Dedifferentiated amniotic fluid mesenchymal stem cell (primary cell): ENCODE results near the gene ALDH2.
A peak's percentile ranks its signal among the peaks of the same experiment; 100 is the strongest.
"Not testable (repeated sequence)": the region's sequence is repeated elsewhere in the genome, so short reads cannot be mapped to it uniquely, and the experiment has no call there.

Experiments
- DNase-seq: peaks from one replicate; pipeline ENCODE4 v3.0.0-alpha.2; 2016; ENCODE audit errors: extremely low spot score

Gene ALDH2

DNA sequence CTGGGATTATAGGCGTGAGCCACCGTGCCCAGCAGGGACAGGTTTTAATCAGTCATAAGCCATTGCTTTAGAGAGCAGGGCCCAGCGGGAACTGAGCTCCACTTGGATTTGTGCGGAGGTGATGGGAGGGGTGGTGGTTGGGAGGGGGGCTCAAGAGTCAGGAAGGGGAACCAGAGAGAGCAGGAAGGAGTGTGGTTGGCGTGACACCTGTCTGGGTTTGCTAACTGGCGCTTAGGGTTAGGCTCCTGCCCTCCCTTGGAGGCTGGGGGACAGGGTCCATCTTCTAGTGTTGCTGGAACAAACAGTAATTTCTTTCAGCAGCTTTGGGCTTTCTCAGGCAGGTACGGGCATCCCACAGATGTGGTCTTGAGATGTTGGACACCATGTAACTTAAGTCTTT, 7.5 kb upstream of the ALDH2 start:
- no peak for DNase-seq

- no peak for DNase-seq
Measured at GRCh38 chr12:111759991-111760390, 6.7 kb upstream of the ALDH2 start.

DNA sequence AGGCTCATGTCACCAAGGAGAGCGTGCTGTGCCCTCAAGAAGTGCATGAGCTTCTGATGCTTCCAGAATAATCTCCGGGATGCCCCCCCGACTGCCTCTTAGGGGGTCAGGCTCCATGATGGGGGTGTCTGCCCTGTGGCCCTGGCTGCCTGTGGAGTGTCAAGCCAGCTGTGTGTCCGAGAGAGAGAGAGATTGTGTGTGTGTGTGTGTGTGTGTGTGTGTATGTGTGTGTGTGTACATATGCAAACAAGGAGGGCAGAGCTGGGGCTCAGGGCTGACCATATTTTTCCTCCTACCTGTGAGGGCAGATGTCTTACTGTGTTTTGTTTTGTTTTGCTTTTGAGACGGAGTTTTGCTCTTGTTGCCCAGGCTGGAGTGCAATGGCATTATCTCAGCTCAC, 5.6 kb upstream of the ALDH2 start:
- no peak for DNase-seq

GRCh38 chr12:111761706-111762105, 5.0 kb upstream of the ALDH2 start:
- no peak for DNase-seq

DNA sequence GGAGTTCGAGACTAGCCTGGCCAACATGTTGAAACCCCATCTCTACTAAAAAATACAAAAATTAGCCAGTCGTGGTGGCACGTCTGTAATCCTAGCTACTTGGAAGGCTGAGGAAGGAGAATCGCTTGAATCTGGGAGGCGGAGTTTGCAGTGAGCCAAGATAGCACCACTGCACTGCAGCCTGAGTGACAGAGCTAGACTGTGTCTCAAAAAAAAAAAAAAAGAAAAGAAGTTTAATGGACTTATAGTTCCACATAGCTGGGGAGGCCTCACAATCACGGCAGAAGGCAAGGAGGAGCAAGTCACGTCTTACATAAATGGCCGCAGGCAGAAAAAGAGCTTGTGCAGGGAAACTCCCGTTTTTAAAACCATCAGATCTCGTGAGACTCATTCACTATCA, 3.2 kb upstream of the ALDH2 start:
- DNase-seq = not testable (repeated sequence)

GRCh38 chr12:111764120-111764821, 2.5 kb upstream of the ALDH2 start:
- no peak for DNase-seq

DNA sequence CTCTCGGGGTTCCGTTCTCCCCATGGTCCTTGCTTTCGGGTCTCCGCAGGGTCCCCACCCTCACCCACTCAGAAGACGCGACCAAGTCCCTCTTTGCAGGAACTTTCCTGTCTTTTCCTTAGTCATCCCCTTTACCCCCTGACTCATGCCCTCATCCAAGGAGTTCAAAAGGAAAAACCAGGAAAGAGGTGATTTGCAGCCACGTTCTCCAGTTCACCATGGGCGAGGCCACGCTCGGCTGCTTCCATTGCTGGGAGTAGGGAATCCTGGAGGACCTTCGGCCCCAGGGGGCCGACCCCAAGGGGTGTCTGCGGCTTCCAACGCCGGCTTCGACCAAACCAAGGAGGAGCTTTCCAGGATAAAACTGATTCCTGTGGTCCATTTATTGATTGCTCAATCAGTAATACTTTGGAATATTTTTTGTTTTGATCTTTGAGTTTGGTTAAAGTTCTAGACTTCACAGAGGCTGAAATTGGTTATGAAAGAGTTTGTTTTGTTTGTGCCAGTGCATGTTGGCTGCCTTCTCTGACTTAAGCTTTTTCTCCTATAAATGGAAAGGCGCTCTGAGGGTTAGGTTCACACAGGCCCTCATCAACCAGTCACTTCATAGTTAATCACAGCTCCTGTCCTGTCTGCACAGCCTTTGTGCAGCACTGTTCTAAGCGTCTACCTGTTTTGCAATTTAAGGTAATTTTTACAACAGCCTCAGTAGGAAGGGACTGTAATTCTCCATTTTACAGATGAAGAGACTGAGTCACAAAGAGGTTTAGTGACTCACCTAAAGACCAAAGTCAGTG, 827 bp downstream of the ALDH2 start:
- DNase-seq = no peak

- no peak for DNase-seq
Measured at GRCh38 chr12:111768159-111768895, 1.6 kb downstream of the ALDH2 start.

- no peak for DNase-seq
Measured at GRCh38 chr12:111769599-111769998, 2.9 kb downstream of the ALDH2 start.

GRCh38 chr12:111773801-111774551, 7.2 kb downstream of the ALDH2 start:
- DNase-seq = peak; percentile 53

GRCh38 chr12:111775205-111776193, 8.8 kb downstream of the ALDH2 start:
- peak; percentile 26 for DNase-seq

DNA sequence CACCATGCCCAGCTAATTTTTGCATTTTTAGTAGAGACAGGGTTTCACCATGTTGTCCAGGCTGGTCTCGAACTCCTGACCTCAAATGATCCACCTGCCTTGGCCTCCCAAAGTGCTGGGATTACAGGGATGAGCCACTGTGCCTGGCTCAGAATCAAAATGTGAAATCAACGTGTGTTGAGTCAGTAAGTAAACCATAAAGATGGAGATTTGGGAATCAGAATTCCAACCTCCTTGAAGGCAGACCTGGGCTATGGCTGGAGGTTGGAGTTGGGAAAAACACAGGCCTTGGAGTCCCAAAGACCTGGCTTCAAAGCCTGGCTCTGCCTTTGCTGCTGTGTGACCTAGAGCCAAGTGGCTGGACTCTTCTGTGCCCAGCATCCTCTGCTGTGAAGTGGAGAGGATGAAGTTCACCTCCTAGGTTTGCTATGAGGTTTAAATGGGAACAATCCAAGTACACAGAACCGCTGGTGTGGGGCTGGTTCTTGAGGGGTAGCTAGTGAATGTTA, 10.2 kb downstream of the ALDH2 start:
- DNase-seq = no peak

GRCh38 chr12:111777345-111778045, 10.8 kb downstream of the ALDH2 start:
- DNase-seq = no peak

DNA sequence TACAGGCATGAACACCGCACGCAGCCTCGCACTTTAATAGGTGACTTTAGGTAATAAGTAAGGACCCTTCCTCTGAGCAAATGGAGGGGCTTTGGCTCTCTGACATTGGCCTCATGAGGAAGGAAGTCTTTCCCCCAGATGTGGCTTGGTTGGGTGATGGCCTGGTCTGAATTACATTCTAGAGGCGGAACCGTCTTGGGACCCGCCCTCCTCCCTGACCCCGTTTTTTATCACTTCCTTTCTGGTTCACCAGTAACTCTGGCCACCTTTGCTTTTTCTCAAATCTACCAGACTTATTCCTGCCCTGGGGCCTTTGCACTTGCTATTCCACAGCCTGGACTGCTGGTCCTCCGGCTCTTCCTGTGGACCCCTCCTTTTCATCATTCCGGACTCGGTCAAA, 13.4 kb downstream of the ALDH2 start:
- no peak for DNase-seq

- no peak for DNase-seq
Measured at GRCh38 chr12:111780615-111781014, 13.9 kb downstream of the ALDH2 start.

GRCh38 chr12:111781085-111781658, 14.4 kb downstream of the ALDH2 start:
- no peak for DNase-seq

- no peak for DNase-seq
Measured at GRCh38 chr12:111783046-111783445, 16.3 kb downstream of the ALDH2 start.

DNA sequence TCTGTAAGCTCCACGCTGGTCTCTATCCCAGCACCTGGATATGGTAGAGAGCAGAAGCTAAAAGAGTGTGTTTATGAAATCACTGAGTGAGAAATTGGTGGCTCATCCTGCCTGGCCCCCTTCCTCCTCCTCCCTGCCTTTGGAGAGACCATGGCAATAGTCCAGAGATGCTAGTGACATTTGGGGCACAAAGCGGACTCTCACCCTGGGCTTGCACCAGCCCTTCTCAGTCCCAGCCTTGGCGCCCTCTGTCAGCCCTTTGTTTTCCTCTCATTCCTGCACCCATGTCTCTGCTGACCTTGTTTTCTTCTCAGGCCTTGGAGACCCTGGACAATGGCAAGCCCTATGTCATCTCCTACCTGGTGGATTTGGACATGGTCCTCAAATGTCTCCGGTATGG, 18.2 kb downstream of the ALDH2 start:
- DNase-seq = no peak

DNA sequence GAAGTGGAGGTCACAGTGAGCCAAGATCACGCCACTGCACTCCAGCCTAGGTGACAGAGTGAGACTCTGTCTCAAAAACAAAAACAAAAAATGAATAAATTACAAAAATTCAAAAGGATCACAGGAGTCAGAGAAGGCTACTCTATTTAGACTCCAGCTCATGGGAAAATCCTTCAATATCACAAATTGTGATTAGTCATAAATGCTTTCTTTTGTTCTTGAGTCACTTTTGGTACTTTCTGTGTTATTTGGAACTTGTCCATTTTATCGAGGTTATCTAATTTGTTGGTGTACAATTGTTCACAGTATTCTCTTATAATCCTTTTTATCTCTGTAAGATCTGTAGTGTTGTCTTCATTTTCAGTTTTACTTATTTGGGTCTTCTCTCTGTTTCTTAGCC, 18.9 kb downstream of the ALDH2 start:
- DNase-seq = no peak
